ENCODE results near the gene ZBTB39.

The ZBTB39 gene

GRCh38 chr12:56995201-56995929 is 11.0 kb downstream of the ZBTB39 start:
- H3K4me1 ChIP-seq (ENCODE audit: insufficient read depth, low read length, poor library complexity, severe bottlenecking) = peaks cover 20% of the 10 kb centered on the region
- H3K36me3 ChIP-seq (ENCODE audit: insufficient read depth, low read length) = no peaks in the 10 kb centered on the region; the same call in 1 of the 2 replicates
- H3K79me2 ChIP-seq (ENCODE audit: insufficient read depth, low read length) = peaks cover 11% of the 10 kb centered on the region
- H3K27me3 ChIP-seq (ENCODE audit: insufficient read depth, low read length, poor library complexity, severe bottlenecking) = no peaks in the 10 kb centered on the region
- peaks cover 6% of the 10 kb centered on the region for H4K20me1 ChIP-seq (ENCODE audit: insufficient read depth, low read length, poor library complexity, severe bottlenecking)
- H3K9ac ChIP-seq (ENCODE audit: low read depth, low read length, poor library complexity, severe bottlenecking) = no peak overlapping the region
- H3K4me2 ChIP-seq (ENCODE audit: low read depth, low read length, poor library complexity, severe bottlenecking) = no peak overlapping the region
- no peak overlapping the region for H3K4me3 ChIP-seq (ENCODE audit: low read length, poor library complexity, severe bottlenecking)
- H3F3A ChIP-seq (ENCODE audit: low read depth) = no peaks in the 10 kb centered on the region; the same call in 1 of the 2 replicates
- H2AFZ ChIP-seq (ENCODE audit: low read length) = no peak overlapping the region
- no peaks in the 10 kb centered on the region for H3K9me2 ChIP-seq (replicated peaks; ENCODE audit: low read depth, low read length)
- TF ChIP-seq CTCF (conservative IDR thresholded peaks at IDR 0.05; ENCODE audit: low read length) = no peak
- no peak for TF ChIP-seq EZH2phosphoT487 (IDR thresholded peaks at IDR 0.05; ENCODE audit: borderline replicate concordance)
- H3K9me3 ChIP-seq (ENCODE audit: insufficient read depth, low read depth, low read length) = no peaks in the 10 kb centered on the region

GRCh38 chr12:56994231-56994746 is 12.1 kb downstream of the ZBTB39 start:
- H3K36me3 ChIP-seq (ENCODE audit: insufficient read depth, low read length) = no peaks in the 10 kb centered on the region; the same call in 1 of the 2 replicates
- no peaks in the 10 kb centered on the region; the same call in 1 of the 2 replicates for H3F3A ChIP-seq (ENCODE audit: low read depth)
- no peak overlapping the region for H3K4me2 ChIP-seq (ENCODE audit: low read depth, low read length, poor library complexity, severe bottlenecking)
- no peak overlapping the region for H3K9ac ChIP-seq (ENCODE audit: low read depth, low read length, poor library complexity, severe bottlenecking)
- no peaks in the 10 kb centered on the region for H4K20me1 ChIP-seq (ENCODE audit: insufficient read depth, low read length, poor library complexity, severe bottlenecking)
- no peaks in the 10 kb centered on the region for H3K9me3 ChIP-seq (ENCODE audit: insufficient read depth, low read depth, low read length)
- H3K9me2 ChIP-seq (replicated peaks; ENCODE audit: low read depth, low read length) = no peaks in the 10 kb centered on the region
- H3K4me3 ChIP-seq (ENCODE audit: low read length, poor library complexity, severe bottlenecking) = no peak overlapping the region
- H3K79me2 ChIP-seq (ENCODE audit: insufficient read depth, low read length) = peaks cover under 1% of the 10 kb centered on the region; the same call in 1 of the 2 replicates
- no peak for TF ChIP-seq EZH2phosphoT487 (IDR thresholded peaks at IDR 0.05; ENCODE audit: borderline replicate concordance)
- TF ChIP-seq CTCF (conservative IDR thresholded peaks at IDR 0.05; ENCODE audit: low read length) = no peak
- no peaks in the 10 kb centered on the region for H3K27me3 ChIP-seq (ENCODE audit: insufficient read depth, low read length, poor library complexity, severe bottlenecking)
- H2AFZ ChIP-seq (ENCODE audit: low read length) = no peak overlapping the region
- peaks cover 12% of the 10 kb centered on the region for H3K4me1 ChIP-seq (ENCODE audit: insufficient read depth, low read length, poor library complexity, severe bottlenecking)

GRCh38 chr12:56993346-56993745 is 13.0 kb downstream of the ZBTB39 start:
- H3K27me3 ChIP-seq (ENCODE audit: insufficient read depth, low read length, poor library complexity, severe bottlenecking) = no peaks in the 10 kb centered on the region
- H3F3A ChIP-seq (ENCODE audit: low read depth) = no peaks in the 10 kb centered on the region; the same call in 1 of the 2 replicates
- H4K20me1 ChIP-seq (ENCODE audit: insufficient read depth, low read length, poor library complexity, severe bottlenecking) = no peaks in the 10 kb centered on the region
- H3K4me1 ChIP-seq (ENCODE audit: insufficient read depth, low read length, poor library complexity, severe bottlenecking) = peaks cover 12% of the 10 kb centered on the region
- no peak overlapping the region for H3K9ac ChIP-seq (ENCODE audit: low read depth, low read length, poor library complexity, severe bottlenecking)
- TF ChIP-seq EZH2phosphoT487 (IDR thresholded peaks at IDR 0.05; ENCODE audit: borderline replicate concordance) = no peak
- TF ChIP-seq CTCF (conservative IDR thresholded peaks at IDR 0.05; ENCODE audit: low read length) = no peak
- no peak overlapping the region for H3K4me3 ChIP-seq (ENCODE audit: low read length, poor library complexity, severe bottlenecking)
- no peaks in the 10 kb centered on the region for H3K79me2 ChIP-seq (ENCODE audit: insufficient read depth, low read length)
- no peaks in the 10 kb centered on the region for H3K9me3 ChIP-seq (ENCODE audit: insufficient read depth, low read depth, low read length)
- no peak overlapping the region for H3K4me2 ChIP-seq (ENCODE audit: low read depth, low read length, poor library complexity, severe bottlenecking)
- H3K9me2 ChIP-seq (replicated peaks; ENCODE audit: low read depth, low read length) = no peaks in the 10 kb centered on the region
- H3K36me3 ChIP-seq (ENCODE audit: insufficient read depth, low read length) = no peaks in the 10 kb centered on the region; the same call in 1 of the 2 replicates
- H2AFZ ChIP-seq (ENCODE audit: low read length) = no peak overlapping the region
